NT2/D1 (cell line): ENCODE data around the gene SSBP2.

ENCODE experiments used
- DNase-seq: peaks from one replicate; pipeline ENCODE4 v3.0.0-alpha.2; 2011; ENCODE audit warnings: low read depth, low spot score
- H3K27me3 ChIP-seq: 2 replicates; pipeline ENCODE4 v1.6.0; 2011; ENCODE audit warnings: mild to moderate bottlenecking; ENCODE audit not compliant: insufficient read length, insufficient read depth
- H3K36me3 ChIP-seq: 2 replicates; pipeline ENCODE4 v1.6.1; 2011; ENCODE audit warnings: mild to moderate bottlenecking, low read length, mixed read lengths; ENCODE audit not compliant: insufficient read depth, insufficient read length
- H3K4me1 ChIP-seq: 2 replicates; pipeline ENCODE4 v1.5.1; 2011; ENCODE audit not compliant: insufficient read depth, insufficient read length
- H3K4me3 ChIP-seq: 2 replicates; pipeline ENCODE4 v1.5.1; 2011; ENCODE audit warnings: low read depth; ENCODE audit not compliant: insufficient read length
- H3K9ac ChIP-seq: 2 replicates; pipeline ENCODE4 v1.6.0; 2011; ENCODE audit warnings: low read depth; ENCODE audit not compliant: insufficient read length
- H3K9me3 ChIP-seq: 2 replicates; pipeline ENCODE4 v1.5.1; 2011; ENCODE audit warnings: mild to moderate bottlenecking, low read length; ENCODE audit not compliant: insufficient read depth
- SUZ12 ChIP-seq: IDR thresholded peaks from 2 replicates; pipeline ENCODE4 v1.6.1; 2011; ENCODE audit not compliant: insufficient read length, insufficient read depth; ENCODE audit errors: extremely low read depth
- YY1 ChIP-seq: IDR thresholded peaks from 2 replicates; pipeline ENCODE4 v1.6.1; 2011; ENCODE audit not compliant: insufficient read length, insufficient read depth
- ZNF274 ChIP-seq: IDR thresholded peaks from 2 replicates; pipeline ENCODE4 v1.6.1; 2011; ENCODE audit warnings: mild to moderate bottlenecking, low read depth, low read length

SSBP2 gene

DNA sequence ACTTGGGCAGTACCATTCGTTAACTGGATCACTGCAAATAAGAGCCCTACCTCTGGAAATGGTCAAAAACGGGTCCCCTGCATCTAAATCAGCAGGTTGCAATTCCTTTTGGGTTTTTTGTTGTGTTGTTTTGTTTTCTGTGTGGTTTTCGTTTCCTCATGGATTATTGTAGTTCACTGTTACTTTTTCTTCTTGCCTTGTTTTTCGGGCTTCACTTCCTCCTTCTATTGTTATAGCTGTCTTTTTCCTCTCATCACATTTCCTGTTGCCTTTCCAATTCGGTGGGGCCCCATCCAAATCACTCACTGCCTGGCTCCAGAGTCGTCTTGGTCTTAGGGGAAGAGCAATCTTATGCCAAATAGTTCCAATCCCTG is 8.7 kb upstream of the SSBP2 start:
- Histone ChIP-seq H3K9me3 (no peaks in the 10 kb centered on the region), H3K4me1 (no peaks in the 10 kb centered on the region)

DNA sequence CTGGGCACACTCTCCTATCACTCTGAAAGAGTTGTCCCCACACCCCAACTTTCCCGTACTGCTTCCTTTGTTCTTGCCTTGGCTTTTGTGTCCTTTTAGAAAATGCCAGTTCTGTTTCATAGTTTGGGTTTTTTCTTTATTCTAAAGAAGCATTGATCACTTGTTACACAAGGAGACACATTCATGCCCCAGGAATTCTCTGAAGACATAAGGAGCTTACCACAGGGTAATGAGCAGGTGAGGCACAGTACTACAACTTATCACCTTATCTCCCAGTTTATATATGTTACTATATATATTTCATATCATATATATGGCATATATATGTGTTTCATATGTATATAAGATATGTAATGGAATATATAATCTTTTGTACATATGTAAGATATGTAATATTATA is 6.5 kb upstream of the SSBP2 start:
- TF ChIP-seq YY1 (no peak), ZNF274 (no peak), SUZ12 (no peak)
- Histone ChIP-seq H3K9me3 (no peaks in the 10 kb centered on the region), H3K4me1 (peaks cover under 1% of the 10 kb centered on the region), H3K9ac (no peak overlapping the region), H3K27me3 (no peaks in the 10 kb centered on the region), H3K36me3 (no peaks in the 10 kb centered on the region), H3K4me3 (no peak overlapping the region)
- DNase-seq = no peak

More for the DNA sequence above, 8.7 kb upstream of the SSBP2 start:
- H3K9ac ChIP-seq = no peak overlapping the region
- TF ChIP-seq ZNF274 (no peak), SUZ12 (no peak), YY1 (no peak)
- no peak for DNase-seq
- H3K4me3 ChIP-seq = no peak overlapping the region
- no peaks in the 10 kb centered on the region for H3K36me3 ChIP-seq
- no peaks in the 10 kb centered on the region for H3K27me3 ChIP-seq

DNA sequence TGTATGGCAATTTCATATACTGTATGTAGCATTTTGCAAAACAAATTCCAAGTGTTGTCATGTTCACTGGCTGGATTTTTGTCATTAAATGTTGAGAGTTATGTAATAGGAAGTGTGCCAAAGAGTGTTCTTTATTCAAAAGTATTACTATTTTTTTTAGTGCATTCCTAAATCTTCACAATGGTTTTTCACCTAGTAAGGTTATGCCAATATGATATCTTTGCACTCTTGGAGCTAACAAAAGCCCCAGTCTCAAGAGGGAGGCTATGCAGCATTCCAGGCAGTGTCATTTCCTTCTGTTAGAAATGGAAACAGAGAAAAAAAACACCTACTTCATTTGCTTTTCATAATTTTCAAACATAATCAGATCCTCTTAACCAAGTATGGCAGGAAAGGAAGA is 5.1 kb upstream of the SSBP2 start:
- no peak overlapping the region for H3K9ac ChIP-seq
- no peaks in the 10 kb centered on the region for H3K27me3 ChIP-seq
- H3K36me3 ChIP-seq = no peaks in the 10 kb centered on the region
- no peak for DNase-seq
- no peaks in the 10 kb centered on the region for H3K9me3 ChIP-seq
- no peak overlapping the region for H3K4me3 ChIP-seq
- no peak for TF ChIP-seq ZNF274
- no peak for TF ChIP-seq YY1
- TF ChIP-seq SUZ12 = no peak
- peaks cover 3% of the 10 kb centered on the region for H3K4me1 ChIP-seq

DNA sequence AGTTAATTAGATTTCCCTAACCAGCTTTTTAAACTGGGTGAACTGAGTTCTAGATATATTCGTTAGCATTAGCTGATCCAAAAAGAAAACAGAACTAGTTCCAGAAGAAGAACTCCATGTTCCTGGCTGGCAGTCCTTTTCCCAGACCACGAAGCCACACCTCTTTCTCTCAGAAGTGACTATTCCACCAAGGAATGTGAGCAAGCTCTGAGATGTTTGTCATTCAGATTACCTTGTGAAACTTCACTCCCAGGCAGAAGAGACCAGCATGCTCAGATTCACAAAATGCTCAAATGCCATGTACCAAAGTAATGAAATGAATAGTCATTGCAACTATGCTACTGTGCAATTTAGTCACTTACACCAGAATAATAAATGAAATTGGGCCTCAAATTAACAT is 4.4 kb upstream of the SSBP2 start:
- peak; percentile 71 for DNase-seq
- Histone ChIP-seq H3K4me3 (no peak overlapping the region), H3K36me3 (no peaks in the 10 kb centered on the region), H3K27me3 (no peaks in the 10 kb centered on the region), H3K9ac (no peak overlapping the region), H3K9me3 (no peaks in the 10 kb centered on the region), H3K4me1 (peaks cover 3% of the 10 kb centered on the region)
- TF ChIP-seq ZNF274 (no peak), YY1 (no peak), SUZ12 (no peak)

DNA sequence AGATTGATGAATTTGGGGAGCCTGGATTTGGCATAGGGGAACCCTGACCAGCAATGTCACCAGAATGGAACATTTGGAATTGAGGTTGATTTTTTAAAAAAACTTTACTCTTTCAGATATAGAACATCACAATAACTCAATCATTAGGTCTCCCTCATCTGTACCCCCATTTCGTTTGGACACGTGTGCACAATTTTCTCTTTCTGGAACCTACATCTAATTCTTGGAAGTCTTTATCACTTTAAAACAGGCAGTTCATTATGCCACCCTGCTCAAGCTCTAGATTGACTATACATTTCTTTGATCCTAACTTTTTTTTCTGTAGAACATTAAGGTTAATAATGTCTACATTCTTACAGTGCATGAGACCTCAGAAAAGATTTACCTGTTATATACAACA is 3.7 kb upstream of the SSBP2 start:
- H3K4me3 ChIP-seq = no peak overlapping the region
- H3K4me1 ChIP-seq = peaks cover 3% of the 10 kb centered on the region
- H3K27me3 ChIP-seq = no peaks in the 10 kb centered on the region
- TF ChIP-seq YY1 (no peak), ZNF274 (no peak), SUZ12 (no peak)
- H3K9me3 ChIP-seq = no peaks in the 10 kb centered on the region
- DNase-seq = no peak
- no peaks in the 10 kb centered on the region for H3K36me3 ChIP-seq
- no peak overlapping the region for H3K9ac ChIP-seq

DNA sequence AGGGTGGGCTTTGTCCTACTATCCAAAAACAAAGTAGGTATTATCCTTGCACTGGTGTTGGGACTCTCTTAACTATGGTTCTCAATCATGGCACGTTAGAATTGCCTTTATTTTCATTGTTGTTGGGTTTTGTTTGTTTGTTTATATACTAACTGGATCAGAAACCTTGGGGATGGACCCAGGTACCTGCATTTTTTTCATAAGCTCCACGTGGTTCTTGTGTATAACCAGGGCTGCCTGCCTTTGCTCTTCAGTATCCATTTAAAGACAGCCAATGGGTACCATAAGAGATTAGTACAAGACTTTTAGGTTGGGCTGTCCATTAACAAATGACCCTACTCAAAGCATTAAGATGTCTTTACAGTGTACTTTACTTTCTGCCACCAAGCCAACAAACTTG is 2.5 kb upstream of the SSBP2 start:
- Histone ChIP-seq H3K4me3 (no peak overlapping the region), H3K4me1 (peaks cover 3% of the 10 kb centered on the region), H3K9me3 (no peaks in the 10 kb centered on the region), H3K27me3 (peaks cover 8% of the 10 kb centered on the region), H3K9ac (no peak overlapping the region), H3K36me3 (no peaks in the 10 kb centered on the region)
- TF ChIP-seq ZNF274 (no peak), SUZ12 (no peak), YY1 (no peak)
- DNase-seq = no peak

DNA sequence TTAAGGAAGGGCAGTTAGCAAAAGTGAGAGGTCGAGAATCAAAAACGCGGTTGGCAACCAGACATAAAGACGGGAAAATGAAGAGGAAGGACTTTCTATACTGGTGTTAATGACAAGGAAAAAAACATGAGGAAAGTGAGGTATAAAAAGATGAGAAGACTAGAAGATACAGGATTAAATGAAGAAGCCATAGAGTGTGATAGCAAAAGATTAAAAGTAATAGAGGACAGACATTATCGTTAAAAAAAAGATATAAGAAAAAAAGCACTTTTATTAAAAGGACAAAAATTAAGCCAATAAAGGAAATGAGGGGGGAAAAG is 1.7 kb upstream of the SSBP2 start:
- no peaks in the 10 kb centered on the region for H3K36me3 ChIP-seq
- TF ChIP-seq YY1 (no peak), ZNF274 (no peak), SUZ12 (no peak)
- H3K9ac ChIP-seq = no peak overlapping the region
- H3K9me3 ChIP-seq = no peaks in the 10 kb centered on the region
- H3K4me1 ChIP-seq = peaks cover 3% of the 10 kb centered on the region
- no peak for DNase-seq
- H3K27me3 ChIP-seq = peaks cover 11% of the 10 kb centered on the region
- H3K4me3 ChIP-seq = no peak overlapping the region

DNA sequence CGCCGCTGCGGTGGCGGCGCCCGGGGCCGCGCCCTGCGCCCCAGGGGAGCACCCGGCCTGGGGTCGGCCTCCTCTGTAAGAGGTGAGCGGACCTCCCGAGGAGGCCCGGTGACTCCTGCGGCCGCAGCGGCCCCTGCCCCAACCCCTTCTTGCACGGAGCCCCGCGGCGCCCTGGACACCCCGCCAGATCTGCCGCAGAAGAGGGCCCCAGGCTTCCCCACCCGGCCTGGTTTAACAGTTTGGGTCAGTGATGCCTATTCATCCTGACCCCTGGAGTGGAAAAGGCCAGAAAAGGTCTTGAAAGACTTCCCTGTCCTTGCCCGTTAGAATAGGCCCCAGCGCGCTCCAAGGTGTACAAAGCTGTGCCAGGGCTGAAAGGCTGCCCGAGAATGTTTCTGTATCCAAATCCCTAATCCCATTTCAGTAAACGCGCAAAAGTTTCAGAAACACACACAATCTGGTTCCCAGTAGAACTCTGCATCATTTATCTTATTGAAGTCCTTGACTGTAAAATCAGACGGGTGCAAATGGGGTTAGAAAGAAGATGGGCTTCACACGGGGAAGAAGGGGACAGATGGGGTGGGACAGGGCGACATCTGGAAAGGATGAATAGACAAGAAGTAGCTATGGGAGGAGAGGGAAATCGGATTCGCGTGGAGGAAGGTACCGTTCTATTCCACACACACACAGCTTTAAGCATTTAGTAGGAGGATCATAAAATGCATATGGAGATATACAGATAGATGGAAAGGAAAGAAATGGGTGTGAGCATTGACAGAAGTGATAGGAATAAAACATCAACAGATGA is 1.1 kb upstream of the SSBP2 start:
- Histone ChIP-seq H3K27me3 (peaks cover 11% of the 10 kb centered on the region), H3K4me1 (peaks cover 3% of the 10 kb centered on the region), H3K9ac (peak overlapping the region; percentile 77), H3K4me3 (peak overlapping the region; percentile 27), H3K36me3 (no peaks in the 10 kb centered on the region), H3K9me3 (no peaks in the 10 kb centered on the region)
- no peak for DNase-seq
- TF ChIP-seq YY1 (no peak), SUZ12 (no peak), ZNF274 (no peak)
